Ascending aorta (tissue), 2 donors: ENCODE measurements around the gene TM7SF2. TPM values are rescaled to one million over a fixed set of nuclear protein-coding genes. Genes with fewer than 3 reads are reported as not detected.

Experiments
- DNase-seq, 2 donors: peaks; one replicate each; pipeline ENCODE4 v3.0.0-alpha.2; 2019; ENCODE audit warnings: low spot score in 2 of 2
- H3K27ac ChIP-seq, 2 donors: fragments of 200-600 bp; sonication (generic); one replicate each; pipeline ENCODE4 v1.5.1; 2016 to 2017; ENCODE audit warnings: mild to moderate bottlenecking in 1 of 2
- H3K27me3 ChIP-seq: fragments of 200-600 bp; sonication (generic); one replicate; pipeline ENCODE4 v1.5.1; 2017
- H3K36me3 ChIP-seq, 2 donors: fragments of 200-600 bp; sonication (generic); one replicate each; pipeline ENCODE4 v1.5.1; 2016
- H3K4me1 ChIP-seq, 2 donors: fragments of 200-600 bp; sonication (generic); one replicate each; pipeline ENCODE4 v1.5.1; 2016 to 2017; ENCODE audit warnings: mild to moderate bottlenecking in 1 of 2
- H3K4me3 ChIP-seq, 2 donors: fragments of 200-600 bp; sonication (generic); one replicate each; pipeline ENCODE4 v1.5.1; 2016 to 2017; ENCODE audit warnings: mild to moderate bottlenecking in 1 of 2
- H3K9me3 ChIP-seq, 2 donors: fragments of 200-600 bp; sonication (generic); one replicate each; pipeline ENCODE4 v1.5.1; 2016
- CTCF ChIP-seq, 3 experiments: fragments of 200-600 bp in 2 of 3; fragments of 450-650 bp in 1 of 3; sonication (generic) in 2 of 3; IDR thresholded peaks; one replicate each; pipeline ENCODE4 v1.5.1; 2016 to 2019; ENCODE audit warnings: antibody characterized with exemption in 3 of 3, mild to moderate bottlenecking in 1 of 3, moderate library complexity in 1 of 3
- intact Hi-C: fragments of 100-400 bp; cut with DNase I; formaldehyde crosslinking; loops from one replicate; pipeline ENCODE4 v1.15.1; 2023
- total RNA-seq: library from RNA; depleted of rRNA; stranded (reverse); fragments of >200 nt; gene quantifications from one replicate; pipeline ENCODE4 v1.1.0, GENCODE V29; 2016

TM7SF2 gene
- total RNA-seq, 1 donor from 2014 or later = 10.6 TPM

GRCh38 chr11:65130631-65131416, 19.2 kb downstream of the TM7SF2 start:
- Histone ChIP-seq H3K36me3 (peaks cover 70 to 72% of the 10 kb centered on the region in 2 donors), H3K4me3 (no peak overlapping the region), H3K27ac (no peak overlapping the region), H3K9me3 (no peaks in the 10 kb centered on the region), H3K4me1 (peaks cover 11 to 20% of the 10 kb centered on the region in 2 donors), H3K27me3 (no peaks in the 10 kb centered on the region)
- TF ChIP-seq CTCF (IDR thresholded peaks at IDR 0.05) = no peak
- DNase-seq = peak in 1 of 2 donors; percentile 55
- intact Hi-C loops = no loop called here

- TF ChIP-seq CTCF (IDR thresholded peaks at IDR 0.05) = no peak
- no peak overlapping the region for H3K4me3 ChIP-seq
- peaks cover 64 to 68% of the 10 kb centered on the region in 2 donors for H3K36me3 ChIP-seq
- H3K27me3 ChIP-seq = no peaks in the 10 kb centered on the region
- H3K27ac ChIP-seq = no peak overlapping the region
- H3K4me1 ChIP-seq = peaks cover 11 to 24% of the 10 kb centered on the region in 2 donors
- no peaks in the 10 kb centered on the region for H3K9me3 ChIP-seq
- DNase-seq = peak in 1 of 2 donors; percentile 55
- intact Hi-C loops = no loop called here
Measured at GRCh38 chr11:65131417-65131776, 19.7 kb downstream of the TM7SF2 start.

GRCh38 chr11:65131895-65132237, 20.2 kb downstream of the TM7SF2 start:
- no peaks in the 10 kb centered on the region for H3K9me3 ChIP-seq

GRCh38 chr11:65132238-65132987, 20.7 kb downstream of the TM7SF2 start:
- Histone ChIP-seq H3K27me3 (no peaks in the 10 kb centered on the region), H3K36me3 (peaks cover 56 to 58% of the 10 kb centered on the region in 2 donors), H3K4me3 (peak overlapping the region in 1 of 2 donors; percentile 99), H3K27ac (peak overlapping the region; percentile 95 to 99), H3K4me1 (peaks cover 11 to 24% of the 10 kb centered on the region in 2 donors), H3K9me3 (no peaks in the 10 kb centered on the region)
- intact Hi-C loops = no loop called here
- TF ChIP-seq CTCF (IDR thresholded peaks at IDR 0.05) = no peak
- DNase-seq = peak in 1 of 2 donors; percentile 60

More at GRCh38 chr11:65131895-65132237, 20.2 kb downstream of the TM7SF2 start:
- peak in 1 of 2 donors; percentile 58 for DNase-seq
- Histone ChIP-seq H3K4me1 (peaks cover 11 to 24% of the 10 kb centered on the region in 2 donors), H3K36me3 (peaks cover 59 to 63% of the 10 kb centered on the region in 2 donors), H3K27me3 (no peaks in the 10 kb centered on the region), H3K27ac (peak overlapping the region in 1 of 2 donors; percentile 99), H3K4me3 (no peak overlapping the region)
- intact Hi-C loops = no loop called here
- TF ChIP-seq CTCF (IDR thresholded peaks at IDR 0.05) = no peak

- no peaks in the 10 kb centered on the region for H3K27me3 ChIP-seq
- peak in 1 of 2 donors; percentile 66 for DNase-seq
- no peak for TF ChIP-seq CTCF (IDR thresholded peaks at IDR 0.05)
- H3K36me3 ChIP-seq = peaks cover 48 to 50% of the 10 kb centered on the region in 2 donors
- peak overlapping the region; percentile 89 to 99 for H3K4me3 ChIP-seq
- H3K4me1 ChIP-seq = peaks cover 11 to 24% of the 10 kb centered on the region in 2 donors
- no peaks in the 10 kb centered on the region for H3K9me3 ChIP-seq
- H3K27ac ChIP-seq = peak overlapping the region; percentile 95 to 99
- intact Hi-C loops = no loop called here
Measured at GRCh38 chr11:65132988-65133700, 21.5 kb downstream of the TM7SF2 start.
